IPS DF 6.9 (cell line): ENCODE results near the gene SLC38A9.
A peak's percentile ranks its signal among the peaks of the same experiment; 100 is the strongest.
"Not testable (repeated sequence)": the region's sequence is repeated elsewhere in the genome, so short reads cannot be mapped to it uniquely, and the experiment has no call there.

Source experiments
- DNase-seq: peaks from one replicate; pipeline ENCODE4 v3.0.0-alpha.2; 2013; ENCODE audit warnings: low read depth, low spot score
- H3K27ac ChIP-seq: one replicate; pipeline ENCODE4 v1.5.1; 2013; ENCODE audit warnings: low read length, control low read depth
- H3K27me3 ChIP-seq: 2 replicates; pipeline ENCODE4 v1.6.1; 2013; ENCODE audit warnings: mild to moderate bottlenecking, low read length; ENCODE audit not compliant: control insufficient read depth, insufficient read depth
- H3K36me3 ChIP-seq: 2 replicates; pipeline ENCODE4 v1.6.1; 2013; ENCODE audit warnings: low read length; ENCODE audit not compliant: control insufficient read depth, insufficient read depth
- H3K4me1 ChIP-seq: 2 replicates; pipeline ENCODE4 v1.6.1; 2013; ENCODE audit warnings: low read length; ENCODE audit not compliant: control insufficient read depth, insufficient read depth
- H3K4me3 ChIP-seq: 2 replicates; pipeline ENCODE4 v1.5.1; 2013; ENCODE audit warnings: mild to moderate bottlenecking, low read length
- H3K9me3 ChIP-seq: 2 replicates; pipeline ENCODE4 v1.6.1; 2013; ENCODE audit warnings: low read length, inconsistent platforms; ENCODE audit not compliant: control insufficient read depth, insufficient read depth
- WGBS: extraction: QIAGEN DNeasy Blood & Tissue Kit; methylation state at CpG from one replicate; pipeline ENCODE4 v1.1.7; 2013; ENCODE audit warnings: mixed read lengths, missing lambda C conversion rate; ENCODE audit not compliant: insufficient read length, insufficient coverage; 5-methylcytosine and 5-hydroxymethylcytosine counted together

Gene SLC38A9, protein sequence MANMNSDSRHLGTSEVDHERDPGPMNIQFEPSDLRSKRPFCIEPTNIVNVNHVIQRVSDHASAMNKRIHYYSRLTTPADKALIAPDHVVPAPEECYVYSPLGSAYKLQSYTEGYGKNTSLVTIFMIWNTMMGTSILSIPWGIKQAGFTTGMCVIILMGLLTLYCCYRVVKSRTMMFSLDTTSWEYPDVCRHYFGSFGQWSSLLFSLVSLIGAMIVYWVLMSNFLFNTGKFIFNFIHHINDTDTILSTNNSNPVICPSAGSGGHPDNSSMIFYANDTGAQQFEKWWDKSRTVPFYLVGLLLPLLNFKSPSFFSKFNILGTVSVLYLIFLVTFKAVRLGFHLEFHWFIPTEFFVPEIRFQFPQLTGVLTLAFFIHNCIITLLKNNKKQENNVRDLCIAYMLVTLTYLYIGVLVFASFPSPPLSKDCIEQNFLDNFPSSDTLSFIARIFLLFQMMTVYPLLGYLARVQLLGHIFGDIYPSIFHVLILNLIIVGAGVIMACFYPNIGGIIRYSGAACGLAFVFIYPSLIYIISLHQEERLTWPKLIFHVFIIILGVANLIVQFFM

GRCh38 chr5:55712023-55712859 is at the start of gene SLC38A9:
Gene SLC38A9 (minus strand): TSS chr5:55712324. CDS start chr5:55697958, 14,366 bp downstream.
- Histone ChIP-seq H3K27ac (no peak within 1 kb of the TSS), H3K4me3 (peak within 1 kb of the TSS; percentile 91), H3K36me3 (no peaks in the 10 kb centered on the region), H3K4me1 (peaks cover 2% of the 10 kb centered on the region; the same call in 1 of the 2 replicates), H3K27me3 (no peaks in the 10 kb centered on the region), H3K9me3 (no peaks in the 10 kb centered on the region)
- WGBS, result no CpG with 5 or more reads among the region's 55 CpGs
- peak; percentile 93 for DNase-seq

- not testable (repeated sequence) for H3K36me3 ChIP-seq, H3K27ac ChIP-seq, DNase-seq, H3K9me3 ChIP-seq, H3K4me1 ChIP-seq, H3K27me3 ChIP-seq, H3K4me3 ChIP-seq
- no CpG with 5 or more reads among the region's 7 CpGs for whole genome bisulfite sequencing
Observed at GRCh38 chr5:55761721-55762120, 49.6 kb upstream of the SLC38A9 start.

DNA sequence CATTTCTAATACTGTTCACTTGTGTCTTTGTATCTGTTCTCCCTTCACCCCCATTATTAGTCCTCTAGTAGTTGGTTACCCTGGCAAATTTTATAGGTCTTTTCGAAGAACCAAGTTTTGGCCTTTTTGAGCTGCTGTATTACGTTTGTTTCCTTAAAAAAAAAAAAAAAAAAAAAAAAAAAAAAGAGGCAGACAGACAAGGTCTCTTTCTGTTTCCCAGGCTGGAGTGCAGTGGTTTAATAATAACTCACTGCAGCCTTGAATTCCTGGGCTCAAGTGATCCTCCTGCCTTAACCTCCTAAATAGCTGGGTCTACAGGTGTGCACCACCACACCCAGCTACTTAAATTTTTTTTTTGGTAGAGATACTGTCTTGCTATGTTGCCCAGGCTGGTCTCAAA is 46.6 kb upstream of the SLC38A9 start:
- WGBS, result no CpG with 5 or more reads among the region's 2 CpGs
- Histone ChIP-seq H3K27ac (no peak overlapping the region), H3K36me3 (no peaks in the 10 kb centered on the region), H3K4me3 (no peak overlapping the region), H3K9me3 (no peaks in the 10 kb centered on the region), H3K4me1 (no peaks in the 10 kb centered on the region), H3K27me3 (no peaks in the 10 kb centered on the region)
- DNase-seq, result no peak

- DNase-seq, result no peak
- no peaks in the 10 kb centered on the region for H3K9me3 ChIP-seq
- H3K4me3 ChIP-seq, result no peak overlapping the region
- no peaks in the 10 kb centered on the region for H3K27me3 ChIP-seq
- H3K36me3 ChIP-seq, result no peaks in the 10 kb centered on the region
- no peak overlapping the region for H3K27ac ChIP-seq
- no CpG with 5 or more reads among the region's 1 CpG for WGBS
- no peaks in the 10 kb centered on the region for H3K4me1 ChIP-seq
Observed at GRCh38 chr5:55758231-55758630, 46.1 kb upstream of the SLC38A9 start.

DNA sequence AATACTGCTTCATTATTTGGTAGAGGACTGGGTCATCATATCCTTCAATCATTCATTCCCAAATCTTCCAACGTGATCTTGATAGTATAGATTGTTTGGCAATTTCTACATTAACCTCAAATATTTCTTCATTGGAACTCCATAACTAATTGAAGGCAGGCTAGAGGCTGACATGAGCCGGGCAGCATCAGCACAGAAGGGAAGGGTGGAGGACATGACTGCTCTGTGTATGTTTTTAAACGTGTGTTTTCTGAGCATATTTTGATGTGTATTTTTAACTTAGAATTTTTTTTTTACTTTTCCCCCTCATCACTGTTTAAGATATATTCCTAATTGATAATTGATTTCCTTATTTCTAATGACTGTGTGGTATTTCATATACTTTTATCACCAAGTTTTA is 38.4 kb upstream of the SLC38A9 start:
- Histone ChIP-seq H3K9me3 (no peaks in the 10 kb centered on the region), H3K27ac (no peak overlapping the region), H3K27me3 (no peaks in the 10 kb centered on the region), H3K4me3 (no peak overlapping the region), H3K36me3 (no peaks in the 10 kb centered on the region), H3K4me1 (no peaks in the 10 kb centered on the region)
- no CpG with 5 or more reads among the region's 3 CpGs for WGBS
- no peak for DNase-seq

- Histone ChIP-seq H3K27ac (no peak overlapping the region), H3K4me3 (no peak overlapping the region), H3K36me3 (no peaks in the 10 kb centered on the region), H3K9me3 (no peaks in the 10 kb centered on the region), H3K4me1 (no peaks in the 10 kb centered on the region), H3K27me3 (no peaks in the 10 kb centered on the region)
- WGBS, result no CpG with 5 or more reads among the region's 3 CpGs
- DNase-seq, result no peak
Observed at GRCh38 chr5:55750063-55750462, 37.9 kb upstream of the SLC38A9 start.

- Histone ChIP-seq H3K27me3 (no peaks in the 10 kb centered on the region), H3K36me3 (no peaks in the 10 kb centered on the region), H3K27ac (no peak overlapping the region), H3K4me1 (no peaks in the 10 kb centered on the region), H3K4me3 (no peak overlapping the region), H3K9me3 (no peaks in the 10 kb centered on the region)
- WGBS, result no CpG with 5 or more reads among the region's 2 CpGs
- no peak for DNase-seq
Observed at GRCh38 chr5:55749387-55749786, 37.3 kb upstream of the SLC38A9 start.

DNA sequence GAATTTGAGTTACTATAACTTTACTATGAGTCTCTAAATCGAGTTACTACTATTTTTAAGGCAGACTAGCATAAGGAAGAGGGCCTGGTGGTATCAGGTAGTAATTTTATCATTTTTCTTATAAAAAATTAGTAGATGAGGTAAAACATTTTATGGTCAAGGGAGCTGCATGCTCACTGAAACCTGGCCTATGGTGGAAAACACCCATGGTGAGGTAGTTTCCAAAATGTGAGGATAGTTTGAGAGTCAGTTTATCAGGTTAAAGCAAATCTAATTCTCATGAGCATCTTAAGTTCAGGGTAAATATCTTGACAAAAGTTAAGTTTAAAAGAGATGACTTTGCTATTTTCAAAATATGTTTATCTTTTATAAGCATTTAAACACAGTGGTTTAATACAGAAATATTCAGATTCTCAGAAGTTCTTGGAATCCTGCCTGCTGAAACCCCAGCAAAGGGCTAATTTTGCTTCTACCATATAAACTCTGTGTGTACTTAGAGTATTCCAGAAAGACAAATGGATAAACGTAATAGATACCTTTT is 35.7 kb upstream of the SLC38A9 start:
- no peak overlapping the region for H3K4me3 ChIP-seq
- H3K4me1 ChIP-seq, result no peaks in the 10 kb centered on the region
- H3K27ac ChIP-seq, result no peak overlapping the region
- DNase-seq, result no peak
- H3K36me3 ChIP-seq, result no peaks in the 10 kb centered on the region
- H3K9me3 ChIP-seq, result no peaks in the 10 kb centered on the region
- WGBS, result no CpG with 5 or more reads among the region's 2 CpGs
- H3K27me3 ChIP-seq, result no peaks in the 10 kb centered on the region

DNA sequence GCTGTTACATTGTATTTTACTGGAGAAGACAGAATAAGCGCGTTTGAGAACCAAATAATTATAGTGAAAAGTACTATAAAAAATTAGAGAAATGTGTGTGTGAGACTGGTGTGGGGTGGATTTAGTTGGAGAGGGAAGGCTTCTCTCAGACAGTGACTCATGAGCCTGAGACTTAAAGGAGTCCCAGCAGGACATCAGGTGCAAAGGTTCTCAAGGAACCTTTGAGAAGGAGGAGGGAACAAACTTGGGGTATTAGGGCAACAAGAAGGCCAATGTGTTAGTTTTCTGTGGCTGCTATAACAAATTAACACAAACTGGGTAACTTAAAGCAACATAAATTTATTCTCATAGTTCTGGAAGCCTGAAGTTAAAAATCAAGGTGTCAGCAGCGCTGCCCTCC is 30.7 kb upstream of the SLC38A9 start:
- Histone ChIP-seq H3K27me3 (no peaks in the 10 kb centered on the region), H3K9me3 (no peaks in the 10 kb centered on the region), H3K4me3 (no peak overlapping the region), H3K27ac (no peak overlapping the region), H3K4me1 (no peaks in the 10 kb centered on the region), H3K36me3 (no peaks in the 10 kb centered on the region)
- WGBS, result 100% methylated on average over 2 of the region's 3 CpGs
- DNase-seq, result no peak

DNA sequence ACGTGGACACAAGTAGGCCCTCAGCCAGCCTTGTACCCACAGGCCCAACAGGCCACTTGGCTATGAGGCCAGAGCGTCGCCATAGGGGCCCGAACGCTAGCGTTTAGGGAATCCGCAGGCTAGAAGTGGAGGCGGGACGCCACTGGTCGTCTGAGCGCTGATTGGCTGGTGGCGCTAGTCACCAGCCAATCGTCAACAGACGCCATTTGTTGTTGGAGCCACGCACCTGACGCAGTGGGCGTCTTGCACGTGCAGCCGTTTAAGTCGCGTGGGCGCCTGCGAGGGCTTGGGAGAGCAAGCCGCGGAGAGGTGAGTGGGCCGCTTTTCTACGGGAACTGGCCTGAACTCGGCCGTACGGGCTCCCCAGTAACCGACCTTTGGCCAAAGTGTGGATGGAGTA is 25.7 kb upstream of the SLC38A9 start, which contains the start of gene DDX4:
DDX4 (plus strand) TSS at position 269 of the 400 bp plus-strand sequence. CDS start 903 bp downstream, outside the sequence.
- Histone ChIP-seq H3K4me3 (no peak within 1 kb of the TSS), H3K4me1 (no peaks in the 10 kb centered on the region), H3K9me3 (no peaks in the 10 kb centered on the region), H3K27ac (no peak within 1 kb of the TSS), H3K27me3 (no peaks in the 10 kb centered on the region), H3K36me3 (no peaks in the 10 kb centered on the region)
- DNase-seq, result no peak
- WGBS, result no CpG with 5 or more reads among the region's 31 CpGs
